ENCODE data around the gene FAM131A.

- TF ChIP-seq CTCF (IDR thresholded peaks at IDR 0.05) (no peak), TEAD1 (CRISPR knock-in tag; IDR thresholded peaks at IDR 0.05) (no peak), ZNF416 (CRISPR knock-in tag; IDR thresholded peaks at IDR 0.05) (no peak), FOXP1 (CRISPR knock-in tag; IDR thresholded peaks at IDR 0.05; ENCODE audit: borderline replicate concordance) (no peak)
Measured at GRCh38 chr3:184382326-184383032, 45.1 kb downstream of the FAM131A start.

All from WTC11 (cell line).